Esophagus mucosa (tissue), 1 donor: ENCODE data around the gene F10. TPM values are rescaled to one million over a fixed set of nuclear protein-coding genes. Genes with fewer than 3 reads are reported as not detected.
"Not testable (repeated sequence)": the region's sequence is repeated elsewhere in the genome, so short reads cannot be mapped to it uniquely, and the experiment has no call there.

Experiments used
- ATAC-seq: fragments of 200-7000 bp; cut with Tn5 transposase; one replicate; pipeline ENCODE4 v1.9.1; 2020
- total RNA-seq: library from RNA; stranded (reverse); gene quantifications from one replicate; pipeline ENCODE4 v1.2.4, GENCODE V29; 2023
- donor health status: DM: yes; HTN: yes; CAD: no.

The F10 gene
- total RNA-seq, 1 donor from 2014 or later, result 0.56 TPM

GRCh38 chr13:113155201-113155600, 32.6 kb downstream of the F10 start:
- no peak for ATAC-seq

GRCh38 chr13:113155982-113156655, 33.5 kb downstream of the F10 start:
- no peak for ATAC-seq

GRCh38 chr13:113157206-113157928, 34.8 kb downstream of the F10 start:
- no peak for ATAC-seq

GRCh38 chr13:113157929-113158747, 35.5 kb downstream of the F10 start, which contains the start of gene PROZ:
PROZ (plus strand) TSS chr13:113158648; CDS start chr13:113158661, 13 bp downstream.
- no peak for ATAC-seq

GRCh38 chr13:113158946-113159345, 36.3 kb downstream of the F10 start:
- ATAC-seq, result no peak

GRCh38 chr13:113159701-113160100, 37.1 kb downstream of the F10 start:
- no peak for ATAC-seq

GRCh38 chr13:113160983-113161382, 38.4 kb downstream of the F10 start:
- ATAC-seq, result no peak

GRCh38 chr13:113161433-113161832, 38.8 kb downstream of the F10 start:
- ATAC-seq, result no peak

- ATAC-seq, result not testable (repeated sequence)
Measured at GRCh38 chr13:113161975-113162374, 39.4 kb downstream of the F10 start.

GRCh38 chr13:113162783-113163685, 40.4 kb downstream of the F10 start:
- ATAC-seq, result peak; percentile 19

GRCh38 chr13:113164492-113164891, 41.9 kb downstream of the F10 start:
- ATAC-seq, result no peak

- ATAC-seq, result no peak
Measured at GRCh38 chr13:113166266-113166665, 43.7 kb downstream of the F10 start.

- no peak for ATAC-seq
Measured at GRCh38 chr13:113166681-113167080, 44.1 kb downstream of the F10 start.

- ATAC-seq, result no peak
Measured at GRCh38 chr13:113167155-113167554, 44.6 kb downstream of the F10 start.

- ATAC-seq, result no peak
Measured at GRCh38 chr13:113167575-113167974, 45.0 kb downstream of the F10 start.

- no peak for ATAC-seq
Measured at GRCh38 chr13:113168211-113168610, 45.6 kb downstream of the F10 start.

- no peak for ATAC-seq
Measured at GRCh38 chr13:113169277-113170272, 47.0 kb downstream of the F10 start.

- ATAC-seq, result no peak
Measured at GRCh38 chr13:113170511-113170910, 47.9 kb downstream of the F10 start.

GRCh38 chr13:113171250-113172125, 48.9 kb downstream of the F10 start:
- no peak for ATAC-seq

GRCh38 chr13:113172419-113172926, 49.9 kb downstream of the F10 start:
- ATAC-seq, result no peak
